Common myeloid progenitor, CD34-positive (primary cell): ENCODE data around the gene ZNF791.
A peak's percentile ranks its signal among the peaks of the same experiment; 100 is the strongest.

Experiments used
- CTCF ChIA-PET: fragments of 350-600 bp; sonication (Branson Sonifier 250); formaldehyde crosslinking; loops from one replicate; lab custom pipeline; 2021; ENCODE audit warnings: antibody characterized with exemption; lab: Charles Lee
- POLR2A ChIA-PET: fragments of 350-600 bp; sonication (Branson Sonifier 250); formaldehyde crosslinking; loops from one replicate; lab custom pipeline; 2021; ENCODE audit warnings: antibody characterized with exemption; lab: Charles Lee
- DNase-seq, 3 donors: peaks; one replicate each; pipeline versions ENCODE4 v3.0.0 to v3.0.0-alpha.2; 2013
- H3K27ac ChIP-seq, 2 experiments: 1 replicate in 1 of 2; 2 replicates in 1 of 2; pipeline ENCODE4 v1.7.0; 2013; ENCODE audit warnings: inconsistent platforms in 2 of 2, low read length in 2 of 2, mild to moderate bottlenecking in 2 of 2, low read depth in 1 of 2, moderate library complexity in 1 of 2; ENCODE audit not compliant: severe bottlenecking in 2 of 2, insufficient read depth in 1 of 2, poor library complexity in 1 of 2
- H3K27me3 ChIP-seq, 5 experiments: replicated peaks in 2 of 5; 1 replicate in 3 of 5; 2 replicates in 2 of 5; pipeline versions ENCODE4 v1.6.1 to v1.7.0; 2013; ENCODE audit warnings: low read length in 4 of 5, mild to moderate bottlenecking in 2 of 5, moderate library complexity in 2 of 5, inconsistent platforms in 1 of 5; ENCODE audit not compliant: insufficient read depth in 5 of 5, control insufficient read depth in 4 of 5
- H3K36me3 ChIP-seq, 4 experiments: 1 replicate in 2 of 4; 2 replicates in 2 of 4; pipeline versions ENCODE4 v1.6.1 to v1.7.0; 2013; ENCODE audit warnings: low read length in 3 of 4, control low read depth in 1 of 4, mild to moderate bottlenecking in 1 of 4; ENCODE audit not compliant: control insufficient read depth in 4 of 4, insufficient read depth in 4 of 4
- H3K4me1 ChIP-seq, 4 experiments: 1 replicate in 3 of 4; 2 replicates in 1 of 4; pipeline versions ENCODE4 v1.6.1 to v1.7.1; 2013; ENCODE audit warnings: low read length in 3 of 4, mild to moderate bottlenecking in 3 of 4, control low read depth in 1 of 4, inconsistent platforms in 1 of 4, moderate library complexity in 1 of 4; ENCODE audit not compliant: control insufficient read depth in 4 of 4, insufficient read depth in 4 of 4; ENCODE audit errors: control extremely low read depth in 1 of 4
- H3K4me3 ChIP-seq, 7 experiments: 1 replicate in 4 of 7; 2 replicates in 3 of 7; pipeline versions ENCODE4 v1.5.1 to v1.7.0; 2013; ENCODE audit warnings: mild to moderate bottlenecking in 7 of 7, low read length in 6 of 7, moderate library complexity in 6 of 7, inconsistent platforms in 2 of 7, low read depth in 2 of 7, control low read depth in 1 of 7; ENCODE audit not compliant: insufficient read depth in 4 of 7, control insufficient read depth in 1 of 7; ENCODE audit errors: extremely low read depth in 1 of 7
- H3K9me3 ChIP-seq, 5 experiments: 1 replicate in 4 of 5; 2 replicates in 1 of 5; pipeline versions ENCODE4 v1.6.1 to v1.7.1; 2013; ENCODE audit warnings: low read length in 4 of 5, mild to moderate bottlenecking in 2 of 5, inconsistent platforms in 1 of 5, low read depth in 1 of 5, moderate library complexity in 1 of 5; ENCODE audit not compliant: control insufficient read depth in 4 of 5, insufficient read depth in 2 of 5; ENCODE audit errors: control extremely low read depth in 1 of 5
- WGBS: methylation state at CpG from one replicate; pipeline ENCODE4 v1.1.5; 2013; ENCODE audit not compliant: insufficient coverage; 5-methylcytosine and 5-hydroxymethylcytosine counted together

ZNF791 gene

GRCh38 chr19:12665281-12665573 is 54.5 kb downstream of the ZNF791 start:
- peak; percentile 85 to 96 (median 94) for DNase-seq
- Histone ChIP-seq H3K27me3 (no peaks in the 10 kb centered on the region), H3K27ac (peak overlapping the region in 1 of 2 experiments; percentile 15), H3K36me3 (peaks cover 7 to 41% (median 24%) of the 10 kb centered on the region in 4 experiments), H3K4me1 (peaks cover 4 to 50% (median 43%) of the 10 kb centered on the region in 4 experiments), H3K4me3 (peak overlapping the region in 6 of 7 experiments; percentile 79 to 95 (median 84)), H3K9me3 (no peaks in the 10 kb centered on the region)
- POLR2A ChIA-PET: interaction anchor here (0.9 to 2.1 kb wide), 2 partner anchors 17 to 25 kb away, joined by 3 to 8 read pairs; no protein-coding TSS in a partner anchor
- 6% methylated on average over 9 of the region's 10 CpGs for WGBS
- CTCF ChIA-PET: interaction anchor here (0.9 to 1.7 kb wide), 2 partner anchors 9 to 25 kb away, joined by 4 to 7 read pairs; no protein-coding TSS in a partner anchor

- H3K4me3 ChIP-seq: peak overlapping the region; percentile 55 to 95 (median 82)
- DNase-seq: peak in 2 of 3 donors; percentile 34 to 49
- ChIA-PET CTCF (interaction anchor here (0.9 to 2.1 kb wide), 3 partner anchors 8 to 26 kb away, joined by 4 to 7 read pairs (median 7); no protein-coding TSS in a partner anchor), POLR2A (interaction anchor here (0.6 to 2.1 kb wide), 4 partner anchors 18 to 506 kb away, joined by 3 to 8 read pairs (median 4); no protein-coding TSS in a partner anchor)
- no peaks in the 10 kb centered on the region for H3K9me3 ChIP-seq
- H3K4me1 ChIP-seq: peaks cover 4 to 55% (median 48%) of the 10 kb centered on the region in 4 experiments
- WGBS: 39% methylated on average over 11 of the region's 12 CpGs
- H3K36me3 ChIP-seq: peaks cover 7 to 38% (median 23%) of the 10 kb centered on the region in 4 experiments
- peak overlapping the region; percentile 68 to 88 for H3K27ac ChIP-seq
- H3K27me3 ChIP-seq: no peaks in the 10 kb centered on the region
Measured at GRCh38 chr19:12665671-12666264, 55.0 kb downstream of the ZNF791 start.

- peaks cover 4 to 56% (median 49%) of the 10 kb centered on the region in 4 experiments for H3K4me1 ChIP-seq
- no peaks in the 10 kb centered on the region for H3K27me3 ChIP-seq
- WGBS: 1% methylated on average over 45 of the region's 46 CpGs
- H3K4me3 ChIP-seq: peak within 1 kb of the TSS; percentile 55 to 95 (median 82)
- DNase-seq: peak; percentile 69 to 79 (median 76)
- peaks cover under 1 to 32% (median 20%) of the 10 kb centered on the region in 4 experiments for H3K36me3 ChIP-seq
- H3K9me3 ChIP-seq: no peaks in the 10 kb centered on the region
- POLR2A ChIA-PET: interaction anchor here (0.6 to 2.1 kb wide), 3 partner anchors 26 to 507 kb away, joined by 4 to 8 read pairs (median 5); no protein-coding TSS in a partner anchor
- peak within 1 kb of the TSS; percentile 68 to 88 for H3K27ac ChIP-seq
- CTCF ChIA-PET: interaction anchor here (1.7 to 2.1 kb wide), 2 partner anchors 10 to 26 kb away, joined by 7 read pairs; no protein-coding TSS in a partner anchor
Measured at GRCh38 chr19:12666265-12667048, 55.7 kb downstream of the ZNF791 start, which contains the start of the genes MAN2B1 and WDR83. TSS of gene MAN2B1 (minus strand) at chr19:12666742. CDS start at chr19:12666701, 41 bp downstream. TSS of gene WDR83 (plus strand) at chr19:12666807. CDS start at chr19:12669791, 2,984 bp downstream.

GRCh38 chr19:12667731-12668302 is 57.1 kb downstream of the ZNF791 start:
- peak overlapping the region in 4 of 7 experiments; percentile 93 to 98 (median 96) for H3K4me3 ChIP-seq
- H3K4me1 ChIP-seq: peaks cover 4 to 56% (median 49%) of the 10 kb centered on the region in 4 experiments
- no peak for DNase-seq
- WGBS: 91% methylated on average over 3 of the region's 4 CpGs
- H3K27me3 ChIP-seq: no peaks in the 10 kb centered on the region
- no peaks in the 10 kb centered on the region for H3K9me3 ChIP-seq
- no peak overlapping the region for H3K27ac ChIP-seq
- CTCF ChIA-PET: interaction anchor here (0.7 to 2.1 kb wide), 2 partner anchors 9 to 163 kb away, joined by 3 to 7 read pairs; no protein-coding TSS in a partner anchor
- POLR2A ChIA-PET: interaction anchor here (1.7 kb wide), 1 partner anchor 28 kb away, joined by 4 read pairs; no protein-coding TSS in a partner anchor
- peaks cover 0 to 35% (median 22%) of the 10 kb centered on the region in 4 experiments for H3K36me3 ChIP-seq

GRCh38 chr19:12668346-12668745 is 57.6 kb downstream of the ZNF791 start:
- Histone ChIP-seq H3K4me1 (peaks cover 4 to 56% (median 49%) of the 10 kb centered on the region in 4 experiments), H3K9me3 (no peaks in the 10 kb centered on the region), H3K4me3 (peak overlapping the region; percentile 83 to 98 (median 96)), H3K27ac (peak overlapping the region; percentile 100), H3K27me3 (no peaks in the 10 kb centered on the region), H3K36me3 (peaks cover 0 to 33% (median 22%) of the 10 kb centered on the region in 4 experiments)
- 89% methylated on average over 8 of the region's 8 CpGs for WGBS
- POLR2A ChIA-PET: interaction anchor here (1.3 to 1.7 kb wide), 2 partner anchors 28 kb away, joined by 3 to 4 read pairs; partner anchors contain the start of gene FBXW9
- DNase-seq: no peak
- CTCF ChIA-PET: interaction anchor here (0.7 to 1.8 kb wide), 2 partner anchors 28 to 163 kb away, joined by 3 to 9 read pairs; no protein-coding TSS in a partner anchor

GRCh38 chr19:12668932-12669269 is 58.2 kb downstream of the ZNF791 start:
- peak; percentile 51 to 82 (median 81) for DNase-seq
- POLR2A ChIA-PET: interaction anchor here (1.0 to 1.7 kb wide), 3 partner anchors 27 to 124 kb away, joined by 3 to 4 read pairs (median 3); partner anchors contain the start of gene FBXW9
- peaks cover 4 to 56% (median 49%) of the 10 kb centered on the region in 4 experiments for H3K4me1 ChIP-seq
- peak overlapping the region; percentile 100 for H3K27ac ChIP-seq
- CTCF ChIA-PET: interaction anchor here (1.8 kb wide), 1 partner anchor 29 kb away, joined by 9 read pairs; no protein-coding TSS in a partner anchor
- H3K9me3 ChIP-seq: no peaks in the 10 kb centered on the region
- no peaks in the 10 kb centered on the region for H3K27me3 ChIP-seq
- H3K4me3 ChIP-seq: peak overlapping the region; percentile 83 to 98 (median 96)
- WGBS: 0% methylated on average over 24 of the region's 24 CpGs
- H3K36me3 ChIP-seq: peaks cover 0 to 29% (median 19%) of the 10 kb centered on the region in 4 experiments
